ENCODE measurements around the gene PGPEP1. TPM values are rescaled to one million over a fixed set of nuclear protein-coding genes. Genes with fewer than 3 reads are reported as not detected.
A peak's percentile ranks its signal among the peaks of the same experiment; 100 is the strongest.

PGPEP1 gene
- total RNA-seq, 2 donors from 2014 or later = 16.4 to 20.6 TPM

DNA sequence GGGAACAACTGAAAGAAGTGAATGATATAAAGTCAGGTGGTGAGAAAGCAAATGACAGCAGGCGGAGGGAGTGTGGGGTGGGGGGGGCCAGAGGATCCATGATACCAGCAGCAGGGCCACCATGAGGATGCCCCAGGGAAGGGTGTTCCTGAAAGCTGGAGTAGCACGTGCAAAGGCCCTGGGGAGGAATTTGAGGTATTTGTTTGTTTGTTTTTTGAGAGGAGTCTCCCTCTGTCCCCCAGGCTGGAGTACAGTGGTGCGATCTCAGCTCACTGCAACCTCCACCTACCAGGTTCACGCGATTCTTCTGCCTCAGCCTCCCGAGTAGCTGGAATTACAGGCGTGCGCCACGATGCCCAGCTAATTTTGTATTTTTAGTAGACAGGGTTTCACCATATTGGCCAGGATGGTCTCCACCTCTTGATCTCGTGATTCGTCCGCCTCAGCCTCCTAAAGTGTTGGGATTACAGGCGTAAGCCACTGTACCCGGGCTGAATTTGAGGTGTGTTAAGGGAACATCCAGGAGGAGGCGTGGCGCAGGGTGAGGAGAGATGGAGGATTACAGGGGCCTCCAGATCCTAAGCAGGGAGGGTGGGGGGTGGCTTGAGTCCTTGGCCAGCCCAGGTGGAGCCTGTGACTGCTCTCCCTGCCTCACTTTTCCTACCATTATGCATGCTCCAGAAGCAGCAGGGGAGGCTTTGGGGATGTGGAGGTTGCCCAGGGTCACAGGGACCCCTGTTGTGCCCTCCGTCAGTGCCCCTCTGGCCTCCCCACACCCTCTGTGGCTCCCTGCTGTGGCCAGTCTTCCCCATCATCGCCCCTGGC, 46.5 kb upstream of the PGPEP1 start:
- no peaks in the 10 kb centered on the region for H3K36me3 ChIP-seq
- peaks cover 0 to 33% of the 10 kb centered on the region in 2 donors for H3K4me1 ChIP-seq
- TF ChIP-seq CTCF (IDR thresholded peaks at IDR 0.05) = no peak
- no peak for DNase-seq (ENCODE audit: low spot score)
- peak overlapping the region in 1 of 2 donors; percentile 61 for H3K4me3 ChIP-seq
- no peaks in the 10 kb centered on the region for H3K9me3 ChIP-seq
- H3K27ac ChIP-seq = peak overlapping the region; percentile 99 to 100
- no peaks in the 10 kb centered on the region for H3K27me3 ChIP-seq

- no peak for TF ChIP-seq CTCF (IDR thresholded peaks at IDR 0.05)
- Histone ChIP-seq H3K36me3 (no peaks in the 10 kb centered on the region), H3K27ac (peak overlapping the region; percentile 99 to 100), H3K4me1 (peaks cover 0 to 33% of the 10 kb centered on the region in 2 donors), H3K9me3 (no peaks in the 10 kb centered on the region), H3K27me3 (no peaks in the 10 kb centered on the region), H3K4me3 (no peak overlapping the region)
- no peak for DNase-seq (ENCODE audit: low spot score)
Observed at GRCh38 chr19:18294467-18294864, 45.9 kb upstream of the PGPEP1 start.

DNA sequence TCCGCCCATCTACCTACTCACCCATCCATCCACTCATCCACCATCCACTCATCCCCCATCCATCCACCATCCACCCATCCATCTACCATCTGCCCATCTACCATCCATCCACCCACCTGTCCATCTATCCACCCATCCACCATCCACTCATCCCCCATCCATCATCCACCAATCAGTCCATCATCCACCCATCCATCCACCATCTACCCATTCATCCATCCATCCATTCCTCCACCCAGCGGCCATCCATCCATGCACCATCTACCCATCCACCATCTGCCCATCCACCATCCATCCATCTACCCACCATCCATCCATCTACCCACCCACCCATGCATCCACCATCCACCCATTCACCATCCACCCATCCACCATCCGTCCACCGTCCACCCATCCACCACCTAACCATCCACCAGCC, 45.4 kb upstream of the PGPEP1 start:
- Histone ChIP-seq H3K27me3 (no peaks in the 10 kb centered on the region), H3K9me3 (no peaks in the 10 kb centered on the region), H3K36me3 (no peaks in the 10 kb centered on the region), H3K27ac (no peak overlapping the region), H3K4me1 (peaks cover 0 to 33% of the 10 kb centered on the region in 2 donors), H3K4me3 (no peak overlapping the region)
- no peak for TF ChIP-seq CTCF (IDR thresholded peaks at IDR 0.05)
- DNase-seq (ENCODE audit: low spot score) = no peak

DNA sequence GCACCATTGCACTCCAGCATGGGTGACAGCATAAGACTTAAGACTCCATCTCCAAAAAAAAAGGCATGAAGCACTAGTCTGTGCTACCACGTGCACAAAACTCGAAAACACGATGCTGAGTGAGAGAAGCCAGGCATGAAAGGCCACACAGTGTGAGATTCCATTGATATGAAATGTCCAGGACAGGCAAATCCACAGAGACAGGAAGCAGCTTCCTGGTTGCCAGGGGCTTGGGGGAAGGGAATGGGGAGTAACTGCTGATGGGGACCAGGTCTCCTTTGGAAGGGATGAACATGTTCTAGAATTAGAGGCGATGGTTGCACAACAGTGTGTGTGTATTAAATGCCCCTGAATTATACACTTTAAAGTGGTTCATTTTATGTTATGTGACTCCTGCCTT, 43.1 kb upstream of the PGPEP1 start:
- Histone ChIP-seq H3K4me3 (no peak overlapping the region), H3K36me3 (no peaks in the 10 kb centered on the region), H3K27ac (no peak overlapping the region), H3K9me3 (no peaks in the 10 kb centered on the region), H3K4me1 (peaks cover 0 to 39% of the 10 kb centered on the region in 2 donors), H3K27me3 (no peaks in the 10 kb centered on the region)
- no peak for TF ChIP-seq CTCF (IDR thresholded peaks at IDR 0.05)
- no peak for DNase-seq (ENCODE audit: low spot score)

- no peak for TF ChIP-seq CTCF (IDR thresholded peaks at IDR 0.05)
Observed at GRCh38 chr19:18298601-18299000, 41.8 kb upstream of the PGPEP1 start.

More at GRCh38 chr19:18298601-18299000, 41.8 kb upstream of the PGPEP1 start:
- H3K36me3 ChIP-seq = no peaks in the 10 kb centered on the region
- H3K4me1 ChIP-seq = peaks cover 0 to 41% of the 10 kb centered on the region in 2 donors
- peak overlapping the region in 1 of 2 donors; percentile 29 for H3K27ac ChIP-seq
- no peak for DNase-seq (ENCODE audit: low spot score)
- H3K9me3 ChIP-seq = no peaks in the 10 kb centered on the region
- H3K27me3 ChIP-seq = no peaks in the 10 kb centered on the region
- no peak overlapping the region for H3K4me3 ChIP-seq
